ENCODE data around the gene TNS4.

TNS4 gene

GRCh38 chr17:40472733-40473452, 28.5 kb downstream of the TNS4 start:
- peak; percentile 33 for DNase-seq (ENCODE audit: low read depth)

- DNase-seq (ENCODE audit: low read depth) = peak; percentile 48
These were observed 29.3 kb downstream of the TNS4 start for GRCh38 chr17:40471846-40472732.

GRCh38 chr17:40470932-40471828, 30.2 kb downstream of the TNS4 start:
- DNase-seq (ENCODE audit: low read depth) = peak; percentile 91

DNA sequence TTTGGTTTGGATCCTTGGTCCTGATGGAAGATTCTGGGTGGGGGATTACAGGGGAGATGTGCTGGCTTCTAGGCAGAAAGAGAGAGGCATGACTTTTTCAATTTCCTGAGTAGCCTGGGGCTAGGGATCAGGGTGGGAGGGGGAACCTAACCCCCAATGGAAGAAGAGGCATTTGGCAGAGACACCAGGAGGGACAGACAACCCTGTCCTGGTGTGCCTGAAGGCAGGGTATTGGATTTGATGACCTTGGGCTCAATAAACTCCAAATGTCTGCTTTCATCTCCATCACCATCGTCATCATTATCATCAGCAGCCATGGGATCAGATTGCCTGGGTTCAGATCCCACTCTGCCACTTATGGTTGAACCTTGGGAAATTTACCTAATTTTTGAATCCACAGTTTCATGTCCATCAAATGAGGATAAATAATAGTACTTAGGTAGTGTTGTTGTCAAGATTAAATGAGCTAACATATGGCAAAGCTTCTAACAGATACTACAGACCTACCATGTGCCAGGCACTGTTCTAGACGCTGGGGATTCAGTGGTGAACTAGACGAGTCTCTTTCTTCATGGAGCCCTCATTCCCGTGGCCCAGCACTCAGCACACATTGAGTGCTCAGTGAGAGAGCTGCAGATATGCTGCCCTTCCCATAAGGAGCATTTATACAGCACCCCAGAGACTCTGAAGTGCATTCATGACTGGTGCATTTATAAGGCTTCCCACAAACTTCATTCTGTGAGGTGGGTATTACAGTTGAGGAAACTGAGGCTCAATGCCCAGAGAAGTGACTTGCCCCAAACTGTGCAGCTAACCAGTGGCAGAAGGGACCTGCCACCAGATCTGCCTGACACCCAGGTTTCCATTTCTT, 31.4 kb downstream of the TNS4 start:
- DNase-seq (ENCODE audit: low read depth) = no peak

GRCh38 chr17:40468560-40468959, 32.9 kb downstream of the TNS4 start:
- DNase-seq (ENCODE audit: low read depth) = no peak

GRCh38 chr17:40467281-40467867, 34.0 kb downstream of the TNS4 start:
- no peak for DNase-seq (ENCODE audit: low read depth)

- no peak for DNase-seq (ENCODE audit: low read depth)
These were observed 35.0 kb downstream of the TNS4 start for GRCh38 chr17:40466298-40466971.

DNA sequence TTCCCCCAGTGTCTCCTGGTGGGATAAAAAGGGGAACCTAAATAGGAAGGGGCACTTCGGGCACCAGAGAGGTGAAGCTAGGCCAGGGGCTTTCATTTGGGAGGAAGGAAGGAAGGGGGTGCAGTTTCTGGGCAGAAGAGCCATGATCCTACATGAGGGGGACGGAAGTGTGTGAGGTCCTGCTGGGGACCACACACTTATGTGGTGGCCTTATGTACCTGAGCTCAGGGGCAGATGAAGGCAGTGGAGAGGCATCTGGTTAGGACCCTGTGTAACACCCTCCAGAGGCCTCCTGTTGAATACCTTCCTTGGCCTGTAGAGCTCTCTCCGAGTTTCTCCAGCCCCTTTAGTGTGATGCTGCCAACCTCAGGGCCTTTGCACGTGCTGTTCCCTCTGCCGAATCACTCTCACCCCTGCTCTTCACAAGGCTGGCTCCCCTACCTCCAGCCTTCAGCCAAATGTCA, 37.0 kb downstream of the TNS4 start:
- DNase-seq (ENCODE audit: low read depth) = no peak

DNA sequence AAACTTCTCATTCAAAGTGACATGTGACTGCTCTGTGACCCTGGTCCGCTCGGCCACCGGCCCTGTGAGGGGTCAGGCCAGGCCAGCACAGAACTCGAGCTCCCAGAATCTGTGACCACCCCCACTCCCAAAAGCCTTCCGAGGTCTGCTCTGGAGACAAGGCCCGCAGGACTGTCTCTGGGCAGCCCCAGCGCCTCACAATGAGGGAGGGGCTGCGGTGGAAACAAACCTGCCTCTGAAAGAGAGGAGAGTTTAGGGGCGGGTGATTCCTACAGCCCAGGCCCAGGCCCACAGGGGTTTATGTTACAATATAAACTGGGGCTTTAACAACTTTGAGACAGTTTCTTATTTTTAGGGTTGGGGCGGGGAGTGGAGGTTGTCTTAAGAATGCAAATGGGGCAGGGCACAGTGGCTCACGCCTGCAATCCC, 38.3 kb downstream of the TNS4 start:
- DNase-seq (ENCODE audit: low read depth) = no peak

- no peak for DNase-seq (ENCODE audit: low read depth)
These were observed 38.9 kb downstream of the TNS4 start for GRCh38 chr17:40462343-40463121.

- no peak for DNase-seq (ENCODE audit: low read depth)
These were observed 39.6 kb downstream of the TNS4 start for GRCh38 chr17:40461732-40462342.

DNA sequence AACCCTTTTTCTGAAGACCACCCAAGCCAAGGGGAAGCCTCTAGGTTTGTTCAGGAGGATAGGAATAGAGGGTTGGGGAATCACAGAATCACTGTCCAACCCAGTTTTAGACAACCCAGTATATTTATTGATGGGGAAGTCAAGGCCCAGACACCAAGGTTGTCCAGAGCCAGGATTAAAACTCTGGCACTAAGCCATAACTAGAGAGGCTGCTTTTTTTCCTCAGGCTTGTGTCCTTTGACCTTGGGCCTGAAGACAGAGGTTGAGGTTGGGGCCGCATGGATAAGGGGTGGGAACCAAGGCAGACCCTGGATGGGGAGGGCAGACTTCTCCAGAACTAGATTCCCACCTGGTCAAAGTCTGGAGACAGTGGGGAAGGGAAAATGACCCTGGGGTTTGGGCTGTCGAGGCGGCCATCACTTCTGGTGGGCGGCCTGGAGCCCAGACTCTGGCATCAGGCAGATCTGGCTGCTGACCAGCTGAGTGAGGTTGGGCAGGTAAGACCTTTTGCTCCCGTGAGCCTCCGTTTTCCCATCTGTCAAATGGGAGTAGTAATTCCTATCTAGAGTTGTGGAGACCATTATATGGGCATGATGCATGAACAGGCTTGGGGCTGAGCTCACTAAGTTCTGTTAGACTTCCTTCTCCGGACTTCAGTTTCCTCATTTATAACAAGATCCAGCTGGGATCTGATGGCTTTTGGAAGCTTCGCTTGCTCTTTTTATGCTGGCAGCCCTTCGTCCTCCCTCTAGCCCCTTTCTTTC, 40.3 kb downstream of the TNS4 start:
- DNase-seq (ENCODE audit: low read depth) = no peak

- DNase-seq (ENCODE audit: low read depth) = no peak
These were observed 40.8 kb downstream of the TNS4 start for GRCh38 chr17:40460604-40460967.

DNA sequence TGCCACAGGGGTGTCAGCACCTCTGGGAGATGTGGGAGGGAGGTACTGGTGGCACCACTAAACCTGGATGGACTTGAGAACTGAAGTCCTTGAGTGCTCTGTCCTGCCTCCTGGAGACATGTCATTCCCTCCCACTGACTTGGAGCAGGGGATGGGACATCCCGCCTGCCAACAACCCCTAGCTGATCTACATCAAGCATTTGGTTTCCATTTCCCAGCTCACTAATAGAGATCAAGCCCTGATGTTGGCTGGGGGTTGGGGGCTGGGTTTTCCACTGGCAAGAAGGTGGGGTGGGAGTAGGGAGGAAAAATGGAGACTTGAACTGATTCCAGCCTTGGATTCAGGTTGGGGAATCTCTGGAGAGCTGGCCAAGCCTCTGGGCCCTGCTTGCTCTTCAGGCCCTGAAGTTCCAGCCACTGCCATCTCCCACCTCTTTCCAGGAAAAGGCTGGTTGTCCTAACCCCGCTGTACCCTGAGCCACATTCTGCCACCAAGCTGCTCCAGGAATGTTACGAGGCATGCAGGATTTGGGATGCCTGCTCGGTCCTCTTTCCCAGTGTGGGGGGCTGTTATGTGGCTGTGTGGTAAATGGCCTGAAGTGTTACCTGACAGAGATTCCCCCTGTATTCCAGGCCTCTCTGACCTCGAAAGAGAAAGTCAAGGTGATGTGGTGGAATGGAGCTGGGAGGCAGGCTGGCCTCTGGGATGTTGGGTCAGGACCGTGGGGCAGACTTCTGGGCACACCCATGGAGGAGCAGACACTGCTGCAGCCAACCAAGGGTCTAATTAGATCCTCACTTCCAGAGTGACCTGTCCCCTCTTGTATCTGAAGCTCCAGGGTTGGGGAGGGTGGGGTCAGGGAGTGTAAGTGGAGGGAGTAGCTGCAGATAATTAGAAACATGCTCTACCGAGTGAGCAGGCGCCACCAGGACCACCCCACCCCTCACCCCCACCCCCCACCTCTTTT, 41.5 kb downstream of the TNS4 start:
- DNase-seq (ENCODE audit: low read depth) = no peak

DNA sequence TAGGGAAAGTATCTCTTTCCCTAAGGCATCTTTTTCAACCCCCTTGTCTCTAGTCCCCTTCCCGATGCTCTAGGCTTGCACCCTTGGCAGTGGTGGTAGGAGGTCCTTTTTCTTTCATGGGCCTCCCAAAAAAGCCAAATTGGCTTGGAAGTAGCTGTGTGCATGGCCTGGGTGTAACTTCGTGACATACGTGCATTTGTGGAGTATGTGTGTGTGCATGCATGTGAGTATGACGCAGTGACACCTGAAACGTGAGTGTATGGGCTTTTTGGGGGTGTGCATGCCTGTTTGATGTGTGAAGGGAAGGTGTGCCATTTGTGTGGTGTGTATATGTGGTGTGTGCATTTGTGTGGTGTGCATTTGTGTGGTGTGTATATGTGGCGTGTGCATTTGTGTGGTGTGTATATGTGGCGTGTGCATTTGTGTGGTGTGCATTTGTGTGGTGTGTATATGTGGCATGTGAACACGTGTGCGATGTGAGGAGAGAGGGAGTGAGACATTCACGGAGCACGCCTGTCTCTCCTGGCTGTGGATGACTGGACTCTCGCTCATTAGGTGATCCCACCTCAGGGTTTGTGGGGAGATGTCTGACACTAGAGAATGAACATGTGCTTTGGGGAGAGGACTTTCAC, 42.5 kb downstream of the TNS4 start:
- no peak for DNase-seq (ENCODE audit: low read depth)

DNA sequence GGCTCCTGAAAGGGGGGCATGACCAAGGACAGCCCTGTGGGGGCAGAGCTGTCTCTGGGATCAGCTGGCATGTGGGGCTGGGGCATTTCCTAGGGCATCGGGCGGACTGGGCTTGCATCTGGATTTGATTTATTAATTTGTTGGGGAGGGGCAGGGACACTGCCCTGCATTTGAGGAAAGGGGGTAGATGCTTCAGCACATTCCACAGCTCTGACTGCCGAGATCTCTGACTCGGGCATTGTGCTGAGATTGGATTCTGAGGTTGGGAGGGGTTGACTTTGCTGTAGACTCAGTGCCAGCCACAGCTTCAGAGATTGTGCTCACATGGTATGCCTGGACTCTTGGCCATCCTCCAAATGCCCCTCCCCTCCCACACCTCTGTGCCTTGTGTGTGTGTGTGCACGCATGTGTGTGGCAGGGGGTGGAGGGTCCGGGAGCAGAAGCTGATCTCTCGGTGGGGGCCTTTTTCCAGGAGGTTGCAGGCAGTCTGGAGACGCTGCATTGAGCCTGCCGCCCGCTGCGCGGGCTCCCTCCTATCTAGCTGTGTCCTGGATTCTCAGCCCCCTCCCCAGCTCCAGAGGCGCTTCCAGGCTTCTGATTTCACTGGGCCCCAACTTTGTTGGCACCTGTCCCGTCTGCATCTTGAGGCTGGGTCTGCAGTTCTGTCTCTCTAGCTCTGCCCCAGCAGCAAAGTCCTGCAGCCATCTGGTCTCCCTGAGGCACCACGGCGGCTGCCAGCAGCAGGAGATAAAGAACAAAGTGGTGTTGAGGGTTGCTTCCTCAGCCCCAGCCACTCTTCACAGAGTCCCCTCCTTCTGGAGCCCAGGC, 43.2 kb downstream of the TNS4 start:
- peak; percentile 76 for DNase-seq (ENCODE audit: low read depth)

Data from ELR (cell line).